PC-3 (cell line): Measurements from ENCODE around the gene KCNAB3. TPM values are rescaled to one million over a fixed set of nuclear protein-coding genes. Genes with fewer than 3 reads are reported as not detected.

ENCODE experiments used
- ATAC-seq: fragments of 200-7000 bp; cut with Tn5 transposase; 2 replicates; pipeline ENCODE4 v1.9.1; 2020; ENCODE audit warnings: mild to moderate bottlenecking, moderate library complexity
- BruUV-seq: library from RNA; stranded (reverse); fragments of 400-500 nt; replicated peaks from 2 replicates; lab custom pipeline; 2021; lab: Mats Ljungman, UMichigan
- CTCF ChIA-PET: fragments of 300-600 bp; sonication (Branson Sonifier 250); formaldehyde crosslinking; loops from one replicate; lab custom pipeline; 2022; ENCODE audit warnings: antibody characterized with exemption; lab: Charles Lee
- POLR2A ChIA-PET: fragments of 300-600 bp; sonication (Branson Sonifier 250); formaldehyde crosslinking; loops from one replicate; lab custom pipeline; 2022; ENCODE audit warnings: antibody characterized with exemption; ENCODE audit not compliant: unreplicated experiment; lab: Charles Lee
- DNase-seq: peaks from one replicate; pipeline ENCODE4 v3.0.0-alpha.2; 2015
- H2AFZ ChIP-seq: fragments of 300-600 bp; sonication (generic); 2 replicates; pipeline ENCODE4 v1.6.0; 2016; ENCODE audit warnings: antibody characterized with exemption, low read length
- H3F3A ChIP-seq: fragments of 300-600 bp; sonication (generic); one replicate; pipeline ENCODE4 v1.6.0; 2017; ENCODE audit warnings: antibody characterized with exemption, low read length, control low read depth, mild to moderate bottlenecking; ENCODE audit not compliant: unreplicated experiment
- H3K27ac ChIP-seq: fragments of 300-600 bp; sonication (generic); 2 replicates; pipeline ENCODE4 v1.5.1; 2016; ENCODE audit warnings: mild to moderate bottlenecking, low read length
- H3K27me3 ChIP-seq: fragments of 300-600 bp; sonication (generic); 2 replicates; pipeline ENCODE4 v1.6.1; 2016; ENCODE audit warnings: low read length, mixed read lengths
- H3K36me3 ChIP-seq: fragments of 300-600 bp; sonication (generic); 2 replicates; pipeline ENCODE4 v1.6.1; 2016; ENCODE audit warnings: low read depth, mixed run types, low read length, mixed read lengths
- H3K4me1 ChIP-seq: fragments of 300-600 bp; sonication (generic); 2 replicates; pipeline ENCODE4 v1.5.1; 2016; ENCODE audit warnings: low read length; ENCODE audit not compliant: insufficient read depth
- H3K4me2 ChIP-seq: fragments of 300-600 bp; sonication (generic); 2 replicates; pipeline ENCODE4 v1.6.0; 2016; ENCODE audit warnings: low read length
- H3K4me3 ChIP-seq: fragments of 300-600 bp; sonication (generic); 2 replicates; pipeline ENCODE4 v1.5.1; 2016; ENCODE audit warnings: mild to moderate bottlenecking, low read length, mixed read lengths
- H3K79me2 ChIP-seq: fragments of 300-600 bp; sonication (generic); 2 replicates; pipeline ENCODE4 v1.6.1; 2017; ENCODE audit warnings: low read length, mixed read lengths
- H3K9ac ChIP-seq: fragments of 300-600 bp; sonication (generic); 2 replicates; pipeline ENCODE4 v1.6.0; 2016; ENCODE audit warnings: mild to moderate bottlenecking, low read length
- H3K9me2 ChIP-seq: fragments of 300-600 bp; sonication (generic); replicated peaks from 2 replicates; pipeline ENCODE4 v1.6.1; 2016; ENCODE audit warnings: mixed run types, low read length, mixed read lengths
- H3K9me3 ChIP-seq: fragments of 300-600 bp; sonication (generic); 2 replicates; pipeline ENCODE4 v1.6.1; 2016; ENCODE audit warnings: low read length, mixed read lengths
- H4K20me1 ChIP-seq: fragments of 300-600 bp; sonication (generic); 2 replicates; pipeline ENCODE4 v1.6.1; 2016; ENCODE audit warnings: low read length, mixed read lengths
- CTCF ChIP-seq: fragments of 300-600 bp; sonication (generic); conservative IDR thresholded peaks from 2 replicates; pipeline ENCODE4 v1.5.1; 2017; ENCODE audit warnings: antibody characterized with exemption, low read depth, mild to moderate bottlenecking, low read length
- EZH2 ChIP-seq: fragments of 300-600 bp; sonication (generic); IDR thresholded peaks from one replicate; pipeline ENCODE4 v1.6.1; 2017; ENCODE audit warnings: antibody characterized with exemption, mild to moderate bottlenecking, low read length; ENCODE audit not compliant: unreplicated experiment
- EZH2phosphoT487 ChIP-seq: fragments of 300-600 bp; sonication (generic); IDR thresholded peaks from 2 replicates; pipeline ENCODE4 v1.6.1; 2018; ENCODE audit warnings: mild to moderate bottlenecking, antibody characterized with exemption, low read length, borderline replicate concordance
- intact Hi-C: fragments of 100-400 bp; cut with micrococcal nuclease; formaldehyde crosslinking; loops from 2 replicates; pipeline ENCODE4 v1.9.0; 2023
- total RNA-seq: library from RNA; depleted of rRNA; stranded (reverse); fragments of >200 nt; gene quantifications from 2 replicates; pipeline ENCODE4 v1.2.3, GENCODE V29; 2014

The KCNAB3 gene
- total RNA-seq, 1 experiment from 2014 or later = 0.26 TPM

DNA sequence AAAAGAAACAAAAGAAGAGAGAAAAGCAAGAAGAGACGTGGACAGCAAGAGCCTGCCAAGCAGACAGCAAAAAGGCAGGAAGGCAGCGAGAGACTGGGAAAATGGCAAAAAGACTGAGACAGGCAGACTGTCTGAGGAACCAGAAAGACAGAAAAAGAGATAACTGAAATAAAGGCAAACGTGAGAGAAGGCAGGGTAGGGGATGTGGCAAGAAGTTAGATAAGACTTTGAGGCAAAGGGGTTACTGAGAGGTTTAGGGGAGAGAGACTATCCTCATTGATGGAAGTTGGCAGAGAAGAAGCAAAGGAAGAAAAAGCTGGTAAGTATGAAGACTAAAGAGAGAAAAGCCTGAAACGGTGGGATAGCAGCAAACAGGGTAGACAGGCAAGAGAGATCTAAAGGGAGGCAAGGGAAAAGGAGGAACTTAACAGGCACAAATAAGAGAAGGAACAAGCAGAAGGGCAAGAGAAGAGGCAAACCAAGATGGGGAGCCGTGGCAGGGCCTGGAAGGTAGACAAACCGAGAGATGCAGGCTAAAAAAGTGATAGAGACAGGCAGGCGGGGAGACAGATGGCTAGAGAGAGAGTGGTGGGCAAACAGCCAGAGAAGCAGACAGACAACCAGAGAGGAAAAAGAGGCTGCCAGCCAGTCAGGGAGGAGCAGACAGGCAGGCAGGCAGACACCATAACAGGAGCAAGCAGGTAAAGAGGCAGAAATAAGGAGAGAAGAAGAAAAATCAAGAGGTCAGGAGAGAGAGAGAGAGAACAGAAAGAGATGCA is 48.2 kb downstream of the KCNAB3 start:
- no peak overlapping the region for H3K9ac ChIP-seq
- no peak overlapping the region for H3K4me2 ChIP-seq
- H3F3A ChIP-seq = peaks cover 4% of the 10 kb centered on the region
- H3K4me3 ChIP-seq = no peak overlapping the region
- intact Hi-C loops = no loop called here
- H3K9me2 ChIP-seq = no peaks in the 10 kb centered on the region
- no TSS peak for BruUV-seq
- no peak overlapping the region for H2AFZ ChIP-seq
- ChIA-PET CTCF (no interaction called here), POLR2A (no interaction called here)
- H3K4me1 ChIP-seq = 0 out of 2 replicates have a peak, but pooled peaks cover 8% of the 10 kb centered on the region
- H3K27ac ChIP-seq = no peak overlapping the region
- no peaks in the 10 kb centered on the region for H3K27me3 ChIP-seq
- H3K9me3 ChIP-seq = no peaks in the 10 kb centered on the region
- no peaks in the 10 kb centered on the region for H4K20me1 ChIP-seq
- H3K36me3 ChIP-seq = no peaks in the 10 kb centered on the region
- DNase-seq (no peak), ATAC-seq (no peak)
- peaks cover 12% of the 10 kb centered on the region for H3K79me2 ChIP-seq
- TF ChIP-seq EZH2 (no peak), EZH2phosphoT487 (no peak), CTCF (no peak)

- no peak overlapping the region for H3K4me2 ChIP-seq
- H2AFZ ChIP-seq = no peak overlapping the region
- H3K4me1 ChIP-seq = 0 out of 2 replicates have a peak, but pooled peaks cover 8% of the 10 kb centered on the region
- H3K79me2 ChIP-seq = peaks cover under 1% of the 10 kb centered on the region; the same call in 1 of the 2 replicates
- no peaks in the 10 kb centered on the region for H4K20me1 ChIP-seq
- no peaks in the 10 kb centered on the region for H3F3A ChIP-seq
- H3K4me3 ChIP-seq = no peak overlapping the region
- no TSS peak for BruUV-seq
- TF ChIP-seq EZH2phosphoT487 (no peak), CTCF (no peak), EZH2 (no peak)
- H3K27ac ChIP-seq = no peak overlapping the region
- H3K9ac ChIP-seq = no peak overlapping the region
- no peaks in the 10 kb centered on the region for H3K36me3 ChIP-seq
- intact Hi-C loops = no loop called here
- DNase-seq (no peak), ATAC-seq (no peak)
- CTCF ChIA-PET = no interaction called here
- POLR2A ChIA-PET = no interaction called here
- H3K27me3 ChIP-seq = no peaks in the 10 kb centered on the region
- no peaks in the 10 kb centered on the region for H3K9me3 ChIP-seq
- no peaks in the 10 kb centered on the region for H3K9me2 ChIP-seq
Observed at GRCh38 chr17:7880076-7880868, 49.4 kb downstream of the KCNAB3 start.
